HuH-7.5 (cell line): ENCODE measurements around the gene ACAP2.
"Not testable (repeated sequence)": the region's sequence is repeated elsewhere in the genome, so short reads cannot be mapped to it uniquely, and the experiment has no call there.

ENCODE experiments used
- DNase-seq: peaks from one replicate; pipeline ENCODE4 v3.0.0; 2011; ENCODE audit warnings: low spot score

The ACAP2 gene

GRCh38 chr3:195388380-195388779, 54.4 kb downstream of the ACAP2 start:
- no peak for DNase-seq

- no peak for DNase-seq
Observed at GRCh38 chr3:195386739-195387138, 56.1 kb downstream of the ACAP2 start.

- DNase-seq: no peak
Observed at GRCh38 chr3:195385526-195385925, 57.3 kb downstream of the ACAP2 start.

GRCh38 chr3:195384952-195385351, 57.9 kb downstream of the ACAP2 start:
- no peak for DNase-seq

- no peak for DNase-seq
Observed at GRCh38 chr3:195372220-195372619, 70.6 kb downstream of the ACAP2 start.

- DNase-seq: no peak
Observed at GRCh38 chr3:195366200-195366925, 76.5 kb downstream of the ACAP2 start.

GRCh38 chr3:195365371-195365770, 77.4 kb downstream of the ACAP2 start:
- DNase-seq: no peak

- DNase-seq: not testable (repeated sequence)
Observed at GRCh38 chr3:195357797-195358196, 85.0 kb downstream of the ACAP2 start.

GRCh38 chr3:195356151-195357086, 86.4 kb downstream of the ACAP2 start:
- DNase-seq: no peak

- not testable (repeated sequence) for DNase-seq
Observed at GRCh38 chr3:195354009-195354408, 88.8 kb downstream of the ACAP2 start.

- DNase-seq: no peak
Observed at GRCh38 chr3:195352895-195353488, 89.8 kb downstream of the ACAP2 start.

GRCh38 chr3:195348426-195349115, 94.2 kb downstream of the ACAP2 start:
- DNase-seq: no peak

GRCh38 chr3:195337747-195338146, 105.1 kb downstream of the ACAP2 start:
- no peak for DNase-seq

- DNase-seq: no peak
Observed at GRCh38 chr3:195334967-195335366, 107.9 kb downstream of the ACAP2 start.

- DNase-seq: no peak
Observed at GRCh38 chr3:195319060-195319459, 123.8 kb downstream of the ACAP2 start.

- DNase-seq: no peak
Observed at GRCh38 chr3:195312714-195313113, 130.1 kb downstream of the ACAP2 start.

GRCh38 chr3:195307711-195308110, 135.1 kb downstream of the ACAP2 start:
- no peak for DNase-seq

GRCh38 chr3:195306369-195306768, 136.5 kb downstream of the ACAP2 start:
- no peak for DNase-seq

GRCh38 chr3:195302431-195302830, 140.4 kb downstream of the ACAP2 start:
- DNase-seq: no peak

GRCh38 chr3:195297446-195297845, 145.4 kb downstream of the ACAP2 start:
- no peak for DNase-seq

GRCh38 chr3:195296662-195297061, 146.2 kb downstream of the ACAP2 start:
- no peak for DNase-seq

GRCh38 chr3:195291121-195291520, 151.7 kb downstream of the ACAP2 start:
- DNase-seq: no peak
